H1 (cell line): Measurements from ENCODE around the gene CCT6A.
A peak's percentile ranks its signal among the peaks of the same experiment; 100 is the strongest.

Source experiments
- ATF3 ChIP-seq: IDR thresholded peaks from 2 replicates; pipeline ENCODE4 v1.6.1; 2011; ENCODE audit warnings: low read depth, mild to moderate bottlenecking, low read length; ENCODE audit not compliant: insufficient read depth
- CEBPB ChIP-seq: IDR thresholded peaks from 2 replicates; pipeline ENCODE4 v1.6.1; 2012; ENCODE audit warnings: low read depth, low read length
- CHD2 ChIP-seq: IDR thresholded peaks from 2 replicates; pipeline ENCODE4 v1.6.1; 2012; ENCODE audit warnings: low read length, improper control_type of control experiment
- CTCF ChIP-seq, 3 experiments: IDR thresholded peaks; 1 replicate in 2 of 3; 2 replicates in 1 of 3; pipeline versions ENCODE4 v1.5.1 to v1.6.1; 2011; ENCODE audit warnings: low read length in 3 of 3, mild to moderate bottlenecking in 3 of 3, inconsistent platforms in 2 of 3, low read depth in 1 of 3, moderate library complexity in 1 of 3; ENCODE audit not compliant: insufficient read depth in 1 of 3; ENCODE audit errors: control extremely low read depth in 1 of 3
- EGR1 ChIP-seq: IDR thresholded peaks from 2 replicates; pipeline ENCODE4 v1.6.1; 2011; ENCODE audit warnings: low read depth, low read length, borderline replicate concordance
- GABPA ChIP-seq: IDR thresholded peaks from 2 replicates; pipeline ENCODE4 v1.6.1; 2011; ENCODE audit warnings: mild to moderate bottlenecking, low read length, moderate library complexity, borderline replicate concordance; ENCODE audit not compliant: insufficient read depth
- TAF1 ChIP-seq: IDR thresholded peaks from 2 replicates; pipeline ENCODE4 v1.6.1; 2011; ENCODE audit warnings: mild to moderate bottlenecking, low read depth, low read length

DNA sequence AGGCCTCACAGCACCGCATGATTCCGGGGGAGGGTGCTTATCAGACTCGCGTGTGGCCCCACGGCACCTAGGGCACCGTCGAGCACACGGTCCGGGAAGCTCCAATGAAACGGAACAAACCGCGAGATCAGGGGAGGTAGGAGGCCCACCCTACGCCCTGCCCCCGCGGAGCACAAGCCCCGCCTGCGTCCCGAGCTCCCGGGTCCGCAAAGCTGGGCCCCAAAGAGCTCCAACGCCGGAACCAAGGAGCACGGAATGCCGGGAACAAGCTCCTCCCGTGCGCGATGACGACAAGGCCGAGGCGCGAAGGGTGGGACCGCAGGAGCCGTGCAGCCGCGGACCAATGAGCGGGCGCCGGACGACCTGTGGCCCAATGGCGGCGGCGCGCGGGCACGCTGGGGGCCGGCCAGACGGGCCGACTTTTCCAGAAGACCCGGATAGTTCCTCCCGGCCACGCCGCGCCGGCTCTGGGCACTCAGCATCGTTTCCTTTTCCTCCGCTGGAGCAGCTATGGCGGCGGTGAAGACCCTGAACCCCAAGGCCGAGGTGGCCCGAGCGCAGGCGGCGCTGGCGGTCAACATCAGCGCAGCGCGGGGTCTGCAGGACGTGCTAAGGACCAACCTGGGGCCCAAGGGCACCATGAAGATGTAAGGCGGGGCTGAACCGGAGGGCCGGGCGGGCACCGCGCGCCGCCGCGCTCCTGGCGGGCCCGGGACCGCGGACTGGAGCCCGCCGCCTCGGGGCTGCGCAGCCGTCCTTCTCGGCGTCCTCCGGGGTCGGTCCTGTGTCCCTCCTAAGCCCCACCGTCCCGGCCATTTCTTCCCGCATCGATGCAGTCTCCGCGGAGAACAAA, at the start of gene CCT6A, which contains the start of gene PSPH:
- peak; percentile 98 for TF ChIP-seq TAF1
- no peak for TF ChIP-seq CTCF (IDR thresholded peaks at IDR 0.05; ENCODE audit: control extremely low read depth in 1 of 3, insufficient read depth in 1 of 3, low read depth in 1 of 3, low read length in 3 of 3)
- TF ChIP-seq GABPA, result 0 out of 2 replicates have a peak, but pooled peaks have one; percentile 31
- TF ChIP-seq CHD2, result peak; percentile 81
- no peak for TF ChIP-seq CEBPB
- TF ChIP-seq ATF3, result no peak
- no peak for TF ChIP-seq EGR1
